Measurements from ENCODE around the gene CDK10.
A peak's percentile ranks its signal among the peaks of the same experiment; 100 is the strongest.
"Not testable (repeated sequence)": the region's sequence is repeated elsewhere in the genome, so short reads cannot be mapped to it uniquely, and the experiment has no call there.

The CDK10 gene

DNA sequence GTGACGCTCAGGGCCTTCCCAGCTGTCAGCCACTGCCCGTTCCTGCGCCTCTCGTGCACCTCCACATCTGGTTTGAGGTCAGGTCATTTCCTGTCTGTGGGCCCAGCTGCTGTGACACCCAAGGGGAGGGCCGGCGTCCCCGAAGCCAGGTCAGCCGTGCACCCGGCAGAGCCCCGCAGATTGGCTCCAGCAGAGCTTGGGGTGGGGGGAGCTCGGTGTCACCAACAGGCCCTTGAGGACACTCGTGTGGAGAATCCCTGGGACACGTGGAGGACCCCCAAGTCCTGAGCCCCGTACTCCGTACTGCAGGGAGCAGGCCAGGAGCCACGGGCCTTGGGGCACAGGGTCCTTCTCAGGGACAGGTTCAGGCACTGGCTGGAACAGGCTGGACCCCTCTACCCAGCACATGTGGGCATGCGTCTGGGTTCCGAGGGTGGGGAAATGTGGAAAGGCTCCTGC is 10.2 kb downstream of the CDK10 start:
- DNase-seq: no peak

- DNase-seq: peak; percentile 78
Observed at GRCh38 chr16:89697161-89697615, 10.7 kb downstream of the CDK10 start.

GRCh38 chr16:89697616-89698331 is 11.3 kb downstream of the CDK10 start:
- peak; percentile 49 for DNase-seq

DNA sequence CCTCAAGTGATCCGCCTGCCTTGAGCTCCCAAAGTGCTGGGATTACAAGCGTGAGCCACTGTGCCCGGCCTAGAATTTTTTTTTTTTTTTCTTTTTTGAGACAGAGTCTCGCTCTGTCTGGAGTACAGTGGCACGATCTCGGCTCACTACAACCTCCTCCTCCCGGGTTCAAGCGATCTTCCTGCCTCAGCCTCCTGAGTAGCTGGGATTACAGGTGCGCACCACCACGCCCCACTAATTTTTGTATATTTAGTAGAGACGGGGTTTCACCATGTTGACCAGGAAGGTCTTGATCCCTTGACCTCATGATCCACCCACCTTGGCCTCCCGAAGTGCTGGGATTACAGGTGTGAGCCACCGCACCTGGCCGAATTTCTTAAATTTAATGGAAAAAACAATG is 12.2 kb downstream of the CDK10 start:
- DNase-seq: not testable (repeated sequence)

- not testable (repeated sequence) for DNase-seq
Observed at GRCh38 chr16:89699629-89700099, 13.2 kb downstream of the CDK10 start.

DNA sequence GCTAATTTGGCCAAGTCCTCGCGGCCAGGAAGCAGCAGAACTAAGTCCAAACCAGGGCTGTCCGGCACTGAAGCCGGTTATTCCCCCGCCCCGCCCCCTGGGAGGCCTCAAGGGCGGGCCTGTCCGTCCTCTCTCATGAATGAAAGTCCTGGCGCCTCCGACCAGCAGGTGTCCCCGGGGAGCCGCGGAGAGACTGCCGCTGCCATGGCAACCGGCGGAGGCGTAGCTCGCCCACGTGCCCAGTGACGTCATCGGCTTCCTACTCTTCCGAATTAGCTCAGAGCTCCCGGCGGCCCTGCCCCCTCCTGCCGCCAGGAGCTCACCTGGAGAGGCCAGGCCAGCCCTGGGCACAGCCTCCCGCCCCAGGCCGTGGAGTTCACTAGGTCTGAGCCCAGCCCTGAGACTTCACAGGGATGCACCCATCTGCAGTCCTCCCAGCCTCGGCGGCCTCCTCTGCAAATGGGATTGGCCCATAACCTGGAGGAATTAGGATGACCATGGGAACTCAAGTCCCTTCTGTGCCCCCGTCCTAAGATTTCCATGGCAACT is 13.7 kb downstream of the CDK10 start:
- peak; percentile 96 for DNase-seq

GRCh38 chr16:89700649-89701424 is 14.3 kb downstream of the CDK10 start:
- DNase-seq: peak; percentile 45

DNA sequence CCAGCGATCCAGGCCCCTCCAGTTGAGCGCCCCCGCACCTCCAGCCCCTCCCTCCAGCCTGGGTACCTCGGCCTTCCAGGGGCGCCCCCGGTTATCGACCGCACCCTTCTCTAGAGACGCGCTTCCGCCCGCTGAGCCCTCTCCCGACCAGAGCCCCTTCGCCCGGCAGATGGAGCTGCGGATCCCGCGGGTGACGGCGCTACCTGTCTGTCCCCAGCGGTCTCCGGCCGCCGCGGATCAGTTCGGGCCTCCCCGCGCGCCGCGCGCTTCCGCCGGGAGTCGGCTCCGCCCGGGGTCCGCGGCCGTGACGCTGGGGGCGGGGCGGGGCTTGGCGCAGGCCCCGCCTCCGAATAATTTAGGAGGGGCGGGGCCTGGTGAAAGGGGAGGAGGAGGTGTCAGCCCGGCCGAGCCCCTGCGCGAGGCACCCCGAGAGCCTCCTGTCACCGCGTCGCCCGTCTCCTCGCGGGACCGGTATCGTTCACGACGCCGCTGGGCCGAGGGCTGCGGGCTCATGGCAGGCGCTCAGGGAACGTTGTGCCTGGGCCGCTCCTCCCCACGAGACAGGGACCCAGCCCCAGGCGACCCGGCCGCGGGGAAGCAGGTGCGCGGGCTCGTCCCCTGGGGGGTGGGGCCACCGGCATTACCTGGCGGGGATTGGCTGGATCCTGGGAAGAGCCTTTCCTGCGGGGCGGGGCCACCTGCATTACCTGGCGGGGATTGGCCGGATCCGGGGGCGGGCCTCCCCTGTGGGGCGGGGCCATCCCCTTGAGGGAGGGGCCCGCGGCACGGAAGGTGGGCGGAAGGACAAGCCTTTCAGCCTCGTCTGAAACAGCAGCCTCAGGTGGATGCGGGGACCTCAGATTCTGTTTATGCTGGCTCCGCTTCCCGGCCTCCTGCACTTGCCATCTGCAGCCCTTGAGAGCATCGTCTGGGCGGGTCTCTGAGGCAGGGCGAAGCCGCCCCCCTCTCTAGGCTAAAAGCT is 15.2 kb downstream of the CDK10 start, which contains the start of gene SPATA2L:
TSS of gene SPATA2L (minus strand) at position 281 of the 982 bp plus-strand sequence. CDS start 473 bp downstream, outside the sequence.
- peak; percentile 95 for DNase-seq

DNA sequence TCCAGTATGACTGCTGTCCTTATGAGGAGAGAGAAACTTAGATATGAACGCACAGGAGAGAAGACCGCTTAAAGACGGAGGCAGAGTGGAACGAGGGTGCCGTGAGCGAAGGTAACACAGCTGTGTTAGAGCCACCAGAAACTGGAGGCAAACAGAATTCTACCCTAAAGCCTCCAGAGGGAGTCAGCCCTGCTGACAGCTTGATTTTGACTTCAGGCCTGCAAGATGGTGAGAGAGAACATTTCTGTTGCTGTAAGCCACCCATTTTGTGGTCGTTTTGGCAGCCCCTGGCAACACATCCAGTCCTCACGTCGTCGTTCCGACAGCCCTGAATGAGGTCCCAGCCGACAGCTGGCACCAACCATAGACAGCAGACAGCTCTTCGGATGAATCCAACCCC is 17.8 kb downstream of the CDK10 start:
- DNase-seq: no peak

GRCh38 chr16:89705006-89705405 is 18.5 kb downstream of the CDK10 start:
- no peak for DNase-seq

- no peak for DNase-seq
Observed at GRCh38 chr16:89706518-89707260, 20.2 kb downstream of the CDK10 start.

- DNase-seq: no peak
Observed at GRCh38 chr16:89707695-89708094, 21.2 kb downstream of the CDK10 start.

- no peak for DNase-seq
Observed at GRCh38 chr16:89708481-89708931, 22.0 kb downstream of the CDK10 start.

DNA sequence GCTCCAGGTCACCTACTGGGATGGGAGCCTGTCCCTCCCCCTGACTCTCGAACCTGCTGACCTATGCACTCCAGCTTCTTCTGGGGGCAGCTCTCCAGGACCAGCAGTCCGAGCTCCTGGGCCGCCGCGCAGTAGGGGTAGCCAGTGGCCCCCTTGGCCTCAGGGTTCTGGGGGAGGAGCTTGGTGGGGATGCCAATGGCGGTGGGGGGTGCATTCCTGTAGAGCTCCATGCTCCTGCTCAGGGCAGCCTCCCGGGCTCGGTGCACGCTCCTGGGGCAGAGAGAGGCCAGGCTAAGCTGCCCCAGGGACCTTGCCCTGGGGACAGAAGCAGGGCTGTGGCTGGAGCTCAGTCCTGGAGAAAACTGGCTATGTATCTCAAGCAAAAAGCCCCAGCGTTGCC is 22.7 kb downstream of the CDK10 start:
- DNase-seq: no peak

DNA sequence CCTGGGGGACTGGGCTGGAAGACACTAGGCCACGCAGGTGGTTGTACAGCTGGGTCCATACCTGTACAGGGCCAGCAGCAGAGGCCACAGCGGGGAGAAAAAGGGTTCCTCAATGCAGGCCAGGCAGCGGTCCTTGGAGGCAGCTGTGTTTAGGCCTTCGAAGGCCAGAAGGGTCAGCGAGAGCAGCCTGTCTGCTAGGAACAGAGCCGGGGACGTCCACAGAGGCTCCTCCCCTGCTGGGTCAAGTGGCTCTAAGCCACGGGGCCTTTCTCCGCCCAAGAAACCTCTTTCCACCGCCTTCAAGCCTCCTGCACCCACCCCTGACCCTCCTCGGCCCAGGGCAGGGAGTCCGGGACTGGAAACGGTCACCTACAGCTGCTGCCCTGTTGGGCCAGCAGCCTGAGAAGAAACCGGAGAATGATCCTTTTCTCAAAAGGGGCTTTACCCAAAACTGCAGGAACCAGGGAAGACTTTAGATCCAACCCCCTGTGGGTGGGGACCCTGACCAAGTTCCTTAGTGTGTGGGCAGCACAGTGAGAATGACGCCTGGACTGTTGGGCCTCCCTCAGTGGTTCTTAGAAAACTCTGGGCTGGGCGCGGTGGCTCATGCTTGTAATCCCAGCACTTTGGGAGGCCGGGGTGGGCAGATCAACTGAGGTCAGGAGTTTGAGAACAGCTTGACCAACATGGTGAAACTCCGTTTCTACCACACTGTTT is 23.4 kb downstream of the CDK10 start:
- no peak for DNase-seq

DNA sequence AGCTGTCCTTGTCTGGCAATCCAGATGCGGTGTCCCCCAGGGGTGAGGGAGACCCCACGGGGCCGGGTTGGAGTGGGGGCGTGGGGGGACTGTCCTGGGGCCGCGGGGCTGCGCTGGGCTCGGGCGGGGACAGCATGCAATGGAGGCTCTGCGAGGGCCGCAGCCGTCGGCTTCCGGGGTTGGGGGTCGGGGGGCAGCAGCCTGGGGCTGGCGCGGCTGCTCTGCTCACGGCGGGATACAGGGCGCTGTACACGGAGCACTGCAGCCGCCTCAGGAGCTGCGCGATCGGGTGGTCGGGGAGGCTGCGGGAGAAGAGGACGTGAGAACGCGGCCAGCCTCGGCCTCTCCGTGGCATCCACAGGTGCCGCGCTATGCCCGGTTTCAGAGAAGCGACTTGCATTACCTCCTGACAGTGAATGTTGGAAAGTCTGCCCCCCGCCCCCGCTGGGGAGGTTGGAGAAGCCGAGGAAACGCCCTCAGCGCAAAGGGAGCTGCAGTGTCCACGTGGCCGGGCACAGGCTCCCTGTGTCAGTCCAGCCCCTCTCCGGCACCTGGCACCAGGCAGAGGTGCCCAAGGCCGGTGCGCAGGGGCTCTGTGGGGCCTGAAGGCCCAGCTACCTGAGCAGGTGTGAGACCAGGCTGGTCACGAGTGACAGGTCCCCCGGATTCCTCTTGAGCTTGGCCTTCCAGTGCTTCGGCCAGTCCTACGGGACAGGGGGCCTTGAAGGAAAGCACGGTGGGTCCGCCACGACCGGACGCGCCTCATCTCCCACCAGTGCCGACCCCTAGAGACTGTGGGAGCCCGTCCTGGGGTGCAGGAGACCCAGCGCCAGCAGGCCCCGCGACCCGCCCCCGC is 24.4 kb downstream of the CDK10 start:
- DNase-seq: no peak

- DNase-seq: no peak
Observed at GRCh38 chr16:89711601-89712273, 25.2 kb downstream of the CDK10 start.

DNA sequence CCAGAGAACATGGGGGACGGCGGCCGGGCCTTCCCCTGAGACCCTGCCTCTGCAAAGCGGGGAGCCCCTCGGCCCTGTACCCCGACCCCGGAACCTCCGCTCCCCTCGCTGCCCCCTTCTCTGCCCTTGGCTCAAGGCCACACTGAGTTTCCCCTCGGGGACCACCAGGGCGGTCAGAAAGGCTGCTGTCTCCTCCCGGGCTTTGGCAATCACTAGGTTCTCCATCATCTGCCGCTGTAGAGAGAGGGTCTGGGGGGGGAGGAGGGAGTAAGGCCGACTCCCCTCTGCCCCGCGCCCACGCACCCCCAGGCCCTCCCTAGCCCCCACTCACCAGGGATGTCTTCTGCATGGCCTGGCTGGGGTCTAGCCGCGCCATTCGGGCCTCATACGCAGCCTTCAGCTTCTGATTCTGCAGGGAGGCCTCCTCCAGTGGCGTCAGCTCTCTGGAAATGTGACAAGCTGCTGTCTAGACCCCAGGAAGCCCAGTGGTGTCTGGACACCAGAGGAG is 25.8 kb downstream of the CDK10 start:
- no peak for DNase-seq

DNA sequence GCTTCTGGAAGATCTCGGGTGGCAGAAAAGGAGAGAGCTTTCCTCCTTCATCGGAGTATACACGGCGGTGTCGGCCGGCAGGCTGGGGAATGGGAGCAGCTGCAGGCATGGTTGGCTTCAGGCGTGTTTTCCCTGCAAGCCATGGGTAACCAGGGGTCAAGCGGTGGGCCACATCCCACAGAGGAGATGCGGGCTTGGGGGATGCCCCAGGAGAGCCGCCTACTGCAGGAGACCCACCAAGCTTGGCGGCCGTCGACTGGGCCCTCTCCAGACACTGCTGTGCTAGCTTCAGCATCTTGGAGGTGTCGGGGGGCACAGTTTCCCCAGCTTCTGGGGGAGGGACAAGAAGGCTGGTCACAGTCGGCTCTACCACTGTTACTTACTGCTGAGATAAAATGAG is 30.0 kb downstream of the CDK10 start:
- no peak for DNase-seq
